K562 (cell line): ENCODE measurements around the gene HES4. TPM values are rescaled to one million over a fixed set of nuclear protein-coding genes. Genes with fewer than 3 reads are reported as not detected.

Experiments
- CEBPB ChIP-seq: fragments of 450-650 bp; IDR thresholded peaks from 2 replicates; pipeline ENCODE4 v1.6.1; 2016; ENCODE audit warnings: missing genetic modification characterization, missing compliant biosample characterization
- FOXK1 ChIP-seq: sonication (generic); formaldehyde crosslinking; IDR thresholded peaks from 2 replicates; pipeline ENCODE4 v1.8.0; 2022; ENCODE audit warnings: missing genetic modification reagents, mild to moderate bottlenecking, borderline replicate concordance
- GABPA ChIP-seq: fragments of 200-800 bp; sonication (Bioruptor generic); conservative IDR thresholded peaks from 2 replicates; pipeline ENCODE4 v1.6.1; 2016; ENCODE audit warnings: low read depth, missing genetic modification characterization, missing compliant biosample characterization
- GATAD2B ChIP-seq: fragments of 450-650 bp; IDR thresholded peaks from 2 replicates; pipeline ENCODE4 v1.6.1; 2017; ENCODE audit warnings: mild to moderate bottlenecking, borderline replicate concordance
- HBP1 ChIP-seq: fragments of 450-650 bp; formaldehyde crosslinking; IDR thresholded peaks from 2 replicates; pipeline ENCODE4 v1.4.0; 2022; ENCODE audit warnings: missing genetic modification characterization
- HDAC1 ChIP-seq, 2 experiments: fragments of 450-650 bp; IDR thresholded peaks; 2 replicates each; pipeline ENCODE4 v1.6.1; 2016 to 2017; ENCODE audit warnings: inconsistent platforms in 1 of 2, mild to moderate bottlenecking in 1 of 2, moderate library complexity in 1 of 2
- HINFP ChIP-seq: fragments of 450-650 bp; conservative IDR thresholded peaks from 2 replicates; pipeline ENCODE4 v1.6.1; 2016; ENCODE audit warnings: missing genetic modification characterization, low read depth, mild to moderate bottlenecking, control low read depth, missing compliant biosample characterization
- HLTF ChIP-seq: fragments of 450-650 bp; IDR thresholded peaks from 2 replicates; pipeline ENCODE4 v1.6.1; 2016
- HMGXB4 ChIP-seq: sonication (generic); formaldehyde crosslinking; IDR thresholded peaks from 2 replicates; pipeline ENCODE4 v1.8.1; 2023; ENCODE audit warnings: mild to moderate bottlenecking, missing genetic modification reagents
- JUND ChIP-seq, 2 experiments: IDR thresholded peaks; 2 replicates in 1 of 2; 3 replicates in 1 of 2; pipeline ENCODE4 v1.6.1; 2011; ENCODE audit warnings: borderline replicate concordance in 2 of 2, low read depth in 2 of 2, low read length in 2 of 2, improper control_type of control experiment in 1 of 2, missing biosample characterization in 1 of 2, missing genetic modification characterization in 1 of 2, missing genetic modification reagents in 1 of 2
- LCOR ChIP-seq: sonication (generic); formaldehyde crosslinking; IDR thresholded peaks from 2 replicates; pipeline ENCODE4 v1.8.0; 2022; ENCODE audit warnings: mild to moderate bottlenecking, missing genetic modification reagents
- MAZ ChIP-seq, 2 experiments: fragments of 450-650 bp in 1 of 2; sonication (generic) in 1 of 2; formaldehyde crosslinking; IDR thresholded peaks in 1 of 2; conservative IDR thresholded peaks in 1 of 2; 2 replicates each; pipeline versions ENCODE4 v1.4.0 to v1.5.0; 2020; ENCODE audit warnings: mild to moderate bottlenecking in 1 of 2, missing genetic modification reagents in 1 of 2
- MECOM ChIP-seq: fragments of 250-450 bp; sonication (Bioruptor Pico); IDR thresholded peaks from 2 replicates; pipeline ENCODE4 v1.8.0; 2022; ENCODE audit warnings: inconsistent platforms
- NR4A1 ChIP-seq, 2 experiments: fragments of 250-450 bp in 1 of 2; fragments of 450-650 bp in 1 of 2; sonication (Bioruptor Pico) in 1 of 2; IDR thresholded peaks; 2 replicates each; pipeline versions ENCODE4 v1.4.0 to v1.6.1; 2016 to 2020; ENCODE audit warnings: mild to moderate bottlenecking in 2 of 2, missing compliant biosample characterization in 1 of 2, missing genetic modification characterization in 1 of 2, moderate library complexity in 1 of 2
- PHF8 ChIP-seq: fragments of 200-600 bp; sonication (generic); IDR thresholded peaks from 2 replicates; pipeline ENCODE4 v1.6.1; 2012; ENCODE audit warnings: mixed run types, mild to moderate bottlenecking, inconsistent platforms, low read length, moderate library complexity, borderline replicate concordance
- SIX5 ChIP-seq, 2 experiments: IDR thresholded peaks; 2 replicates each; pipeline ENCODE4 v1.6.1; 2011; ENCODE audit warnings: low read length in 2 of 2, borderline replicate concordance in 1 of 2, low read depth in 1 of 2, mild to moderate bottlenecking in 1 of 2, moderate library complexity in 1 of 2; ENCODE audit not compliant: insufficient read depth in 1 of 2
- SP1 ChIP-seq: sonication (generic); formaldehyde crosslinking; IDR thresholded peaks from 2 replicates; pipeline ENCODE4 v1.8.1; 2022; ENCODE audit warnings: mild to moderate bottlenecking, missing genetic modification reagents
- XRCC3 ChIP-seq: fragments of 450-650 bp; IDR thresholded peaks from 2 replicates; pipeline ENCODE4 v1.6.1; 2017; ENCODE audit warnings: mild to moderate bottlenecking, moderate library complexity
- ZFP36 ChIP-seq: fragments of 150-350 bp; IDR thresholded peaks from 2 replicates; pipeline ENCODE4 v1.6.1; 2018; ENCODE audit warnings: low read length, low read depth; ENCODE audit not compliant: partially characterized antibody
- ZNF263 ChIP-seq: sonication (generic); formaldehyde crosslinking; IDR thresholded peaks from 2 replicates; pipeline ENCODE4 v1.8.0; 2022; ENCODE audit warnings: mild to moderate bottlenecking, missing genetic modification reagents, borderline replicate concordance
- ZNF785 ChIP-seq: fragments of 250-450 bp; sonication (Bioruptor Pico); IDR thresholded peaks from 2 replicates; pipeline ENCODE4 v1.4.0; 2020; ENCODE audit warnings: mild to moderate bottlenecking
- polyA plus RNA-seq, 8 experiments: library from polyadenylated mRNA; depleted of rRNA in 4 of 8; stranded (reverse) in 5 of 8; unstranded in 3 of 8; fragments of >200 nt; fragmentation: Nextera tagmentation in 2 of 8; fragmentation: Illumina TruSeq in 1 of 8; extraction: Ambion mirVana in 2 of 8; extraction: Trizol in 1 of 8; gene quantifications; 2 replicates each; pipeline versions ENCODE4 v1.2.1 to v1.2.3, GENCODE V29; 2011 to 2014; ENCODE audit warnings: inconsistent platforms in 1 of 8, missing spikeins in 1 of 8
- total RNA-seq, 7 experiments: library from RNA; depleted of rRNA in 6 of 7; stranded (reverse); fragments of >200 nt in 6 of 7; fragmentation: Illumina TruSeq in 2 of 7; extraction: Trizol in 2 of 7; gene quantifications; 2 replicates each; pipeline versions ENCODE4 v1.2.1 to v1.2.3, GENCODE V29; 2011 to 2021; ENCODE audit warnings: low replicate concordance in 1 of 7

The HES4 gene
- total and polyA plus RNA-seq, 9 of the 15 experiments (the other 6 are each of a cell fraction or from before 2014, with no cell fraction given), result 0.21 to 43.7 (median 5.3) TPM; not detected in 2

- TF ChIP-seq NR4A1 (CRISPR knock-in tag; IDR thresholded peaks at IDR 0.05) (no peak), NR4A1 (tag; IDR thresholded peaks at IDR 0.05) (no peak; the same call in 1 of the 2 replicates), SIX5 (IDR thresholded peaks at IDR 0.05; ENCODE audit: borderline replicate concordance in 1 of 2, insufficient read depth in 1 of 2, low read depth in 1 of 2, low read length in 2 of 2) (no peak), ZNF263 (CRISPR knock-in tag) (peak; percentile 83), ZFP36 (peak; percentile 19), MAZ (CRISPR knock-in tag; conservative IDR thresholded peaks at IDR 0.05 in 1 of 2, IDR thresholded peaks at IDR 0.05 in 1 of 2) (peak; percentile 14 to 67; a peak in 2 of 4 replicates), XRCC3 (no peak), HLTF (no peak), GATAD2B (peak; percentile 15; the same call in 1 of the 2 replicates), HINFP (0 out of 2 replicates have a peak, but pooled peaks have one; percentile 61), CEBPB (tag) (peak; percentile 37; the same call in 1 of the 2 replicates), SP1 (CRISPR knock-in tag) (peak; percentile 77; the same call in 1 of the 2 replicates), LCOR (CRISPR knock-in tag) (peak; percentile 96), JUND (IDR thresholded peaks at IDR 0.05; ENCODE audit: borderline replicate concordance, low read depth, low read length) (peak; percentile 51; the same call in 1 of the 2 replicates), JUND (tag; IDR thresholded peaks at IDR 0.05; ENCODE audit: borderline replicate concordance, low read depth, low read length) (no peak; the same call in 2 of the 3 replicates), FOXK1 (0 out of 2 replicates have a peak, but pooled peaks have one; percentile 73), MECOM (CRISPR knock-in tag) (no peak), HBP1 (CRISPR knock-in tag) (no peak), GABPA (peak; percentile 62), HDAC1 (IDR thresholded peaks at IDR 0.05) (peak in 1 of 2 experiments; percentile 97; a peak in 2 of 4 replicates), PHF8 (peak; percentile 78; the same call in 1 of the 2 replicates), ZNF785 (no peak), HMGXB4 (CRISPR knock-in tag) (0 out of 2 replicates have a peak, but pooled peaks have one; percentile 36)
These were observed 13.4 kb upstream of the HES4 start, which contains the start of gene ISG15 (continued) for GRCh38 chr1:1013105-1013921.
